Panc1 (cell line): ENCODE measurements around the gene AP1S1. TPM values are rescaled to one million over a fixed set of nuclear protein-coding genes. Genes with fewer than 3 reads are reported as not detected.

Experiments
- ATAC-seq: fragments of 200-7000 bp; cut with Tn5 transposase; 2 replicates; pipeline ENCODE4 v1.9.1; 2020; ENCODE audit warnings: mild to moderate bottlenecking, moderate library complexity
- BruUV-seq: library from RNA; stranded (reverse); fragments of 400-500 nt; replicated peaks from 2 replicates; lab custom pipeline; 2021; lab: Mats Ljungman, UMichigan
- CTCF ChIA-PET: fragments of 300-600 bp; sonication (Branson Sonifier 250); formaldehyde crosslinking; loops from one replicate; lab custom pipeline; 2022; ENCODE audit warnings: antibody characterized with exemption; lab: Charles Lee
- POLR2A ChIA-PET: fragments of 300-600 bp; sonication (Branson Sonifier 250); formaldehyde crosslinking; loops from one replicate; lab custom pipeline; 2022; ENCODE audit warnings: antibody characterized with exemption; lab: Charles Lee
- DNase-seq: peaks from one replicate; pipeline ENCODE4 v3.0.0-alpha.2; 2010; ENCODE audit warnings: low read depth, low spot score
- H3K27ac ChIP-seq: 2 replicates; pipeline ENCODE4 v1.5.1; 2011; ENCODE audit warnings: mild to moderate bottlenecking, low read length, inconsistent platforms
- H3K27me3 ChIP-seq: fragments of 200-500 bp; sonication (Bioruptor generic); 2 replicates; pipeline ENCODE4 v1.6.0; 2014; ENCODE audit warnings: low read length, inconsistent platforms; ENCODE audit not compliant: control insufficient read depth, insufficient read depth
- H3K36me3 ChIP-seq: fragments of 200-500 bp; sonication (Bioruptor generic); 2 replicates; pipeline ENCODE4 v1.5.1; 2014; ENCODE audit warnings: inconsistent platforms, mild to moderate bottlenecking, low read length, moderate library complexity; ENCODE audit not compliant: control insufficient read depth, insufficient read depth
- H3K4me1 ChIP-seq: 2 replicates; pipeline ENCODE4 v1.5.1; 2011; ENCODE audit warnings: inconsistent platforms, mild to moderate bottlenecking, low read length, moderate library complexity; ENCODE audit not compliant: control insufficient read depth, insufficient read depth
- H3K4me3 ChIP-seq, 2 experiments: 2 replicates each; pipeline ENCODE4 v1.5.1; 2011 to 2012; ENCODE audit warnings: low read depth in 2 of 2, low read length in 2 of 2, mild to moderate bottlenecking in 2 of 2, inconsistent platforms in 1 of 2, moderate library complexity in 1 of 2
- H3K9me3 ChIP-seq: fragments of 200-500 bp; sonication (Bioruptor generic); 2 replicates; pipeline ENCODE4 v1.5.1; 2014; ENCODE audit warnings: low read depth, mild to moderate bottlenecking, inconsistent platforms, low read length, moderate library complexity; ENCODE audit not compliant: control insufficient read depth, insufficient read depth
- CTCF ChIP-seq: fragments of 450-650 bp; IDR thresholded peaks from 2 replicates; pipeline ENCODE4 v1.5.1; 2017; ENCODE audit warnings: mild to moderate bottlenecking
- POLR2AphosphoS5 ChIP-seq: IDR thresholded peaks from 2 replicates; pipeline ENCODE4 v1.6.1; 2012; ENCODE audit warnings: mild to moderate bottlenecking, low read depth, low read length, moderate library complexity
- REST ChIP-seq, 2 experiments: IDR thresholded peaks; 2 replicates each; pipeline ENCODE4 v1.6.1; 2011 to 2012; ENCODE audit warnings: low read depth in 2 of 2, control low read depth in 1 of 2, low read length in 1 of 2, mild to moderate bottlenecking in 1 of 2, moderate library complexity in 1 of 2; ENCODE audit not compliant: insufficient read depth in 1 of 2
- SIN3A ChIP-seq: IDR thresholded peaks from 2 replicates; pipeline ENCODE4 v1.6.1; 2012; ENCODE audit warnings: low read depth, mild to moderate bottlenecking, low read length, moderate library complexity, borderline replicate concordance; ENCODE audit not compliant: insufficient read depth
- TCF7L2 ChIP-seq: IDR thresholded peaks from 2 replicates; pipeline ENCODE4 v1.6.1; 2011; ENCODE audit warnings: mild to moderate bottlenecking, low read depth, low read length, inconsistent platforms
- in situ Hi-C: cut with HindIII; loops from 2 replicates; pipeline ENCODE4 v1.10.0; 2016; ENCODE audit warnings: low sequenced_read_pairs, low pct_unique_long_range_greater_than_20kb
- intact Hi-C: fragments of 100-400 bp; cut with micrococcal nuclease; formaldehyde crosslinking; loops from one replicate; pipeline ENCODE4 v1.10.0; 2022; ENCODE audit not compliant: unreplicated experiment
- total RNA-seq: library from RNA; stranded (reverse); gene quantifications from one replicate; pipeline ENCODE4 v1.2.1, GENCODE V29; 2021; ENCODE audit not compliant: unreplicated experiment

AP1S1 gene
- total RNA-seq, 1 experiment from 2014 or later: 74.2 TPM

- Histone ChIP-seq H3K4me3 (no peak overlapping the region), H3K9me3 (no peaks in the 10 kb centered on the region), H3K4me1 (peaks cover 43% of the 10 kb centered on the region), H3K27me3 (no peaks in the 10 kb centered on the region), H3K36me3 (no peaks in the 10 kb centered on the region; the same call in none of the 2 replicates), H3K27ac (no peak overlapping the region)
- ChIA-PET CTCF (interaction anchor here (0.6 kb wide), 2 partner anchors 16 to 35 kb away, joined by 7 to 17 read pairs; no protein-coding TSS in a partner anchor), POLR2A (interaction anchor here (0.6 kb wide), 1 partner anchor 203 kb away, joined by 8 read pairs; no protein-coding TSS in a partner anchor)
- BruUV-seq: no TSS peak
- intact Hi-C loops: no loop called here
- DNase-seq: no peak
- no peak for ATAC-seq
- TF ChIP-seq CTCF (no peak), POLR2AphosphoS5 (no peak), REST (IDR thresholded peaks at IDR 0.05; ENCODE audit: insufficient read depth in 1 of 2, low read depth in 2 of 2, low read length in 1 of 2) (no peak), SIN3A (no peak), TCF7L2 (no peak)
- in situ Hi-C loops: no loop called here
Observed at GRCh38 chr7:101159696-101160674, 5.7 kb downstream of the AP1S1 start.

DNA sequence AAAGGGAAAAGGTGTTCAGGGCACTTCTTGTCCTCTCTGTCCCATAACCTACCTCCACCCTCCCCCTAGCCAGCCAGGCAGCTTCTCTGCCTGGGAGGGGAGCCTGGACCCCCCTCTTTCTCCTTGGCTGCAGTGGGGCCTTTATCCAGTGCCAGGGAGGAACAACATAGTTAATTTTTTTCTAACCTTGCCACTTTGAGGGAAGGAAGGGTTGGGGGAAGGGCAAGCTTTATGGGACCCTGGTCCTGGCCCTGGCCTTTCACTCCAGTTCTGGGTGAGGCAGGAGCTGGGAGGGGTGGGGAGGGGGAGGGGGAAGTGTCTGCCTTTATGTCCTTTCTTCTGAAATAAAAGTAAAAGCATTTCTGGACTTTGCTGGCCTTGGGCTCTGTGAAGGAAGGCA lies 6.6 kb downstream of the AP1S1 start:
- ChIA-PET CTCF (interaction anchor here (0.9 kb wide), 1 partner anchor 17 kb away, joined by 14 read pairs; no protein-coding TSS in a partner anchor), POLR2A (interaction anchor here (0.6 kb wide), 1 partner anchor 21 kb away, joined by 4 read pairs; no protein-coding TSS in a partner anchor)

More for the DNA sequence above, 6.6 kb downstream of the AP1S1 start:
- Histone ChIP-seq H3K36me3 (no peaks in the 10 kb centered on the region; the same call in 1 of the 2 replicates), H3K9me3 (no peaks in the 10 kb centered on the region), H3K27me3 (no peaks in the 10 kb centered on the region), H3K4me3 (no peak overlapping the region), H3K27ac (peak overlapping the region; percentile 15; the same call in 1 of the 2 replicates), H3K4me1 (peaks cover 37% of the 10 kb centered on the region)
- intact Hi-C loops: no loop called here
- no peak for TF ChIP-seq SIN3A
- no peak for TF ChIP-seq TCF7L2
- TF ChIP-seq REST (IDR thresholded peaks at IDR 0.05; ENCODE audit: insufficient read depth in 1 of 2, low read depth in 2 of 2, low read length in 1 of 2): no peak
- TF ChIP-seq CTCF: no peak
- TF ChIP-seq POLR2AphosphoS5: no peak
- no TSS peak for BruUV-seq
- DNase-seq: no peak
- in situ Hi-C loops: no loop called here
- ATAC-seq: no peak
